IPS-18c (cell line): ENCODE results near the gene PRAMEF18.
"Not testable (repeated sequence)": the region's sequence is repeated elsewhere in the genome, so short reads cannot be mapped to it uniquely, and the experiment has no call there.

ENCODE experiments used
- H3K4me3 ChIP-seq: 2 replicates; pipeline ENCODE4 v1.7.0; 2013; ENCODE audit warnings: low read depth, mild to moderate bottlenecking, low read length, moderate library complexity; ENCODE audit not compliant: insufficient read depth
- H3K9me3 ChIP-seq: one replicate; pipeline ENCODE4 v1.6.1; 2013; ENCODE audit warnings: mild to moderate bottlenecking, low read length, moderate library complexity; ENCODE audit not compliant: control insufficient read depth, insufficient read depth

PRAMEF18 gene, protein sequence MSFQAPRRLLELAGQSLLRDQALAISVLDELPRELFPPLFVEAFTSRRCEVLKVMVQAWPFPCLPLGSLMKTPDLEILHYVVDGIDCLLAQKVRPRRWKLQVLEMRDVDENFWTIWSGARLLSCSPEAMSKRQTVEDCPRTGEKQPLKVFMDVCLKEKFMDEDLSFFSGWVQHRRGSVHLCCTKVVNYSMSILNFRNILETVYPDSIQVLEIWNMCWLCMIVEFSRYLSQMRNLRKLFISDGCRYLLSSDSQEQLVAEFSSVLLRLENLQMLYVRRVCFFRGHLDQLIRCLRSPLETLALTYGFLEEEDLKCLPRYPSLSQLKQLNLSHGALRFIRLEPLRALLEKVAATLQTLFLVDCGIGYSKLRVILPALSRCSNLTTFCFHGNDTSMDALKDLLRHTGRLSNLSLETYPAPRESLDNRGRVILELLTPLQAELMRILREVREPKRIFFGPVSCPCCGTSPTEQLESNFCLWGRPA

DNA sequence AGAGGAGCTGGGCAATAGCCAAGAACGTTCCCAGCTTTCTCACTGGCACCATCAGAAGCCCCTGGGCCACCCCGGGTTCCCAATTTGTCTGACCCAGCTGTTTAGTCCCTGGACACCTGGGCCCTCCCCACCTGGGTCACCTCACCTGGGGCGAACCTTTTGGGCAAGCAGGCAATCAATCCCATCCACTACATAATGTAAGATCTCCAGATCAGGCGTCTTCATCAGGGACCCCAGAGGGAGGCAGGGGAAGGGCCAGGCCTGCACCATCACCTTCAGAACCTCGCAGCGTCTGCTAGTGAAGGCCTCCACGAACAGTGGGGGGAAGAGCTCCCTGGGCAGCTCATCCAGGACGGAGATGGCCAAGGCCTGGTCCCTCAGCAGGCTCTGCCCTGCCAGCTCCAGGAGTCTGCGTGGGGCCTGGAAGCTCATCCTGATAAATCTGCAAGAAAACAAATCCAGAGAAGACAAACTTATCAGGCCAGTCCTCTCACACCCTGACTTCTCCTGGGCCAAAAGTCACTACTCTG is at the start of gene PRAMEF18:
Gene PRAMEF18 (minus strand): TSS at position 480 of the 530 bp plus-strand sequence. CDS start 48 bp downstream, at position 432.
- not testable (repeated sequence) for H3K4me3 ChIP-seq
- peaks cover 16% of the 10 kb centered on the region for H3K9me3 ChIP-seq

DNA sequence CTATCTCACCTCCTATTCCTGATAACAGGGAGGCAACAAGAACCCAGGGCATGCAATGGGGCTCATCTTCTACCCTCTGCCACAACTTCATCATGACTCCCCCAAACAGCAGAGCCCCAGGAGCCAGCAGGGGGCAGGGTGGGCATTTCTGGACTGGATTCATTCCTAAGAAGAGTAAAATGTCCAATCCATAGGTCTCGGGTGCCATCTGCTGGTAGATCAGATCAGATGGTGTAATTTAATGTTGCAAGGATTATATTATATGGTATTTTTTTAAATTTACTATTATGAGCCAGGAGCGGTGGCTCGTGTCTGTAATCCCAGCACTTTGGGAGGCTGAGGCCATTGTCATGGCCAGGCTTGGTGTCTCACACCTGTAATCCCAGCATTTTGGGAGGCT is 39.2 kb upstream of the PRAMEF18 start:
- not testable (repeated sequence) for H3K9me3 ChIP-seq, H3K4me3 ChIP-seq

DNA sequence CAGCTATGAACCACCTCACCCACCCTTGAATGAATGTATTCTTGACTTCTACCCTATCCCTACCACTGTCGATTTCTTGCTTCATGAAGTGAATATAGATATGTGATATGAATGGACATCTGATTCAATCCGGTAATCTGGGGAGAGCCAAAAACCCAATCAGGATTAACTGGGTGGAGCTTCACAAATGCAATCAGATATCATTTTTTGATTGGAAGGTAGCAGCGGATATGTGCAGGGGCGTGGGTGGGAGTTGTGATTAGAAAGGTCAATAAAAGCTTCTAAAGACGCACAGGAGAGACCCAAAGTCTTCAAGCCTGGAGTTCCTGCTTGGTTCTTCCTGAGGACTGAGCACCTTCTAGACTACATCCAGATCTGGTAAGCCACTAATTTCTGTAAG is 27.9 kb upstream of the PRAMEF18 start, which contains the start of gene PRAMEF5:
Gene PRAMEF5 (plus strand): TSS at position 301 of the 400 bp plus-strand sequence. CDS start 5,071 bp downstream, outside the sequence.
- not testable (repeated sequence) for H3K9me3 ChIP-seq, H3K4me3 ChIP-seq

DNA sequence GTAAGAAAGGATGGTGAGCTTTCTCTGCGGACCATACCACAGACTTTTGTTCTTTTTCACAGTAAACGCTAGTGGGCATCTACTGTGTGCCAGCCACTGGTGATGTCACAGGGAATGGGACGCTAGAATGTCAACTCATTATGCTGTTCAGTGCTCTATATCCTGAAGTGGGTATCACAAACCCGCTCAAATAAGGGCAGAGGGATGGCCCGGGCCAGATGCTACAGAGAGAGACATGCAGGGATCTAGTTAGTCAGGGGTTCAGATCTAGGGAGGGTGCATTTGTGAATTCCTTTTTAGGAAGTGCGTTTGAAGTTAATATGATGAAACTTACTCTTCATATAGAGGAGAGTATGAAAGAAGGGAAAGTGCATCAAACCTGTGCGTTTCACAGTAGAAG is 21.2 kb upstream of the PRAMEF18 start:
- not testable (repeated sequence) for H3K4me3 ChIP-seq
- peaks cover 25% of the 10 kb centered on the region for H3K9me3 ChIP-seq

DNA sequence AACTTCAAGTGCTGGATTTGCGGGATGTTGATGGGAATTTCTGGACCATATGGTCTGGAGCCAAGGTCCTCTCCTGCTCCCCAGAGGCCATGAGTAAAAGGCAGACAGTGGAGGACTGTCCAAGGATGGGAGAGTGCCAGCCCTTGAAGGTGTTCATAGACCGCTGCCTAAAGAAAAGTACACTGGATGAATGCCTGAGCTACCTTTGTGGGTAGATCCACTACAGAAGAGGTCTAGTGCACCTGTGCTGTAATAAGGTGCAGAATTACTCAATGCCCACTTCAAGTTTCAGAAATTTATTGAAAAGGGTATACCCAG is 20.6 kb upstream of the PRAMEF18 start:
- peaks cover 28% of the 10 kb centered on the region for H3K9me3 ChIP-seq
- not testable (repeated sequence) for H3K4me3 ChIP-seq

DNA sequence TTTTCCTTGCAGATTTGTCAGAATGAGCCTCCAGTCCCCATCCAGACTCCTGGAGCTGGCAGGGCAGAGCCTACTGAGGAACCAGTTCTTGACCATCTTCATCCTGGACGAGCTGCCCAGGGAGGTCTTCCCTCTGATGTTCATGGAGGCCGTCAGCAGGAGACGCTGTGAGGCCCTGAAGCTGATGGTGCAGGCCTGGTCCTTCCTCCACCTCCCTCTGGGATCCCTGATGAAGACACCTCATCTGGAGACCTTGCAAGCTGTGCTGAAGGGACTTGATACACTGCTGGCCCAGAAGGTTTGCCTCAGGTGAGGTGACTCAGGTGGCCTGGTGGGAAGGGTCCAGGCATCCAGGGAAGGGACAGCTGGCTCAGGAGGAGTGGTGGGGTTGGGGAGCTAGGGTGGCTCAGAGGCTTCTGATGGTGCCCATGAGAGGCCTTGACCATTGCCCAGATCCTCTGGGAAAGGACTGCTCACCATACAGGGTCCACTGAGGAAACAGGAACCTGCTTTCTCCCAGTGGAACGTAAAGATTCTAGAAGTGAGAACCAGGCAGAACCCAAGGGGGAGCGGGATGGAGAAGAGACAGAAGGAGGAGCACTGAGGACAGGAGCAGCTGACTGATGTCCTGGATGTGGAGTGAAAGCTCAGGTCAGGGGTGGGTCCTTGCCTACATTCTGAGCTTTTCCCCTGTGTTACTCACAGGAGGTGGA is 20.0 kb upstream of the PRAMEF18 start:
- H3K9me3 ChIP-seq, result peaks cover 28% of the 10 kb centered on the region
- H3K4me3 ChIP-seq, result not testable (repeated sequence)

DNA sequence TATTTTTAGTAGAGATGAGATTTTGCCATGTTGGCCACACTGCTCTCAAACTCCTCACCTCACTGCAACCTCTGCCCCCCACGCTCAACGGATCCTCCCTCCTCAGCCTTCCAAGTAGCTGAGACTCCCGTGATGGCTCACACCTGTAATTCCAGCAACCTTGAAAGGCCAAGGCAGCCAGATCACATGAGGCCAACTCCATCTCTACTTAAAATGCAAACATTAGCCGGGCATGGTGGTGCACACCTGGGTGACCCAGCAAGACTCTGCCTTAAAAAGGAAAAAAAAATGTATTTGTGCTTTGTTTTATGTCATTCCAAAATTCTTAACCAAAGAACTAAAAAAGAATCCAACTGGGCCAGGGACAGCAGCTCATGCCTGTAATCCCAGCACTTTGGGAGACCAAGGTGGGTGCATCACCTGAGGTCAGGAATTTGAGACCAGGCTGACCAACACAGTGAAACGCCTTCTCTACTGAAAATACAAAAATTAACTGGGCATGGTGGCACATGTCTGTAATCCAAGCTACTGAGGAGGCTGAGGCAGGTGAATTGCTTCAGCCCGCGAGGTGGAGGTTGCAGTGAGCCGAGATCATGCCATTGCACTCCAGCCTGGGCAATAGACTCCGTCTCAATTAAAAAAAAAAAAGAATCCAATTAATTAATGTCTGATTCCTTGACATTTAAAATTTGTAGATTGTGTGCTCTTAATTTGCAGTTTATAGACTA is 17.7 kb upstream of the PRAMEF18 start:
- H3K9me3 ChIP-seq, result peaks cover 36% of the 10 kb centered on the region
- not testable (repeated sequence) for H3K4me3 ChIP-seq

DNA sequence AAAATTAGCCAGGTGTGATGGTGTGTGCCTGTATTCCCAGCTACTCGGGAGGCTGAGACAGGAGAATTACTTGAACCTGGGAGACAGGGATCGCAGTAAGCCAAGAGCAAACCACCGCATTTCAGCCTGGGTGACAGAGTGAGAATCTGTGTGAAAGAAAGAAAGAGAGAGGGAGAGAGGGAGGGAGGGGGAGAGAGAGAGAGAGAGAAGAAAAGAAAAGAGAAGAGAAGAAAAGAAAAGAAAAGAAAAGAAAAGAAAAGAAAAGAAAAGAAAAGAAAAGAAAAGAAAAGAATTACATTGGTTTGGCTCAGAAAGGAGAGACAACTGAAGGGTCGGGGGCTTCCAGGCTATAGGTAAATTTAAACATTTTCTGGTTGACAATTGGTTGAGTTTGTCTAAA is 13.7 kb upstream of the PRAMEF18 start:
- not testable (repeated sequence) for H3K4me3 ChIP-seq
- peaks cover 24% of the 10 kb centered on the region for H3K9me3 ChIP-seq

DNA sequence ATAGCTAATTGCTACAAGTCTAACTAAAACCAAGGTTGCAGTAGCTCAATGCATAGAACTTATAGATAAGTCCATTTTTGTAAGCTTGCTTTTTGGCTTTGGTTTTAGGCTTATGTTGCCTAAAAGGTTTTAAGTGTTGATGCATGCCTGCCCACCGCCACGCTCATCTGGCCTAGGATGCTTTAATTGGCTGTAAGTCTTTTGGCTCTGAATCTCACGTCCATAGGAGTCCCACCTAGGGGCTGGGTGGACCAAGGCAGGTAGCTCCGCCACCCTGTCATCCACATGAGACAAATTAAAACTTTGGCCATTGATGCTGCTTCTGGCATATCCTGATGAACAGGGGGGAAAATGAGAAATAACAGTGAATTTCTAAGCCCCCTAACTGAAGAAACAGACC is 11.6 kb upstream of the PRAMEF18 start:
- H3K4me3 ChIP-seq, result not testable (repeated sequence)
- H3K9me3 ChIP-seq, result peaks cover 25% of the 10 kb centered on the region

DNA sequence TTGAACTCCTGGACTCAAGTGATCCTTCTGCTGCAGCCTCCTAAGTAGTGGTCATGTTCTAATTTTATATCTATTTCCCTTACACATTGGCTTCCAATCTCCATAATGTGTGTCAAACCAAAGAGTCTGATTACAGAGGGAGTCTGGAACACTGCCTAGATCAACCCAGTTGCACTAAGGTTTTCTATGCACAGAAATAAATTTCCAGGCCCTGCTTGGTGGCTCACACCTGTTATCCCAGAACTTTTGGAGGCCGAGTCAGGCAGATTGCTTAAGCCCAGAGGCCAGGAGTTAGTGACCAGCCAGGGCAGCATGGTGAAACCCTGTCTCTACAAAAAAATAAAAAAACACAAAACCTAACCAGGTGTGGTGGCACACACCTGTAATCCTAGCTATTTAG is 8.1 kb upstream of the PRAMEF18 start:
- peaks cover 15% of the 10 kb centered on the region for H3K9me3 ChIP-seq
- not testable (repeated sequence) for H3K4me3 ChIP-seq

DNA sequence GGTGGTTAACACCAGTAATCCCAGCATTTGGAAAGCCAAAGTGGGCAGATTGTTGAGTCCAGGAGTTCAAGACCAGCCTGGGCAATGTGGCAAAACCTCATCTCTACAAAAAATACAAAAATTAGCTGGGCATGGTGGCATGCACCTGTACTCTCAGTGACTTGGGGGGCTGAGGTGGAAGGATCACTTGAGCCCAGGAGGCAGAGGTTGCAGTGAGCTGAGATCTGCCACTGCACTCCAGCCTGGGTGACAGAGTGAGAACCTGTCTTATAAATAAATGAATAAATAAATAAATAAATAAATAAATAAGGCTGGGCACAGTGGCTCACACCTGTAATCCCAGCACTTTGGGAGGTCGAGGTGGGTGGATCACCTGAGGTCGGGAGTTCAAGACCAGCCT is 6.1 kb upstream of the PRAMEF18 start:
- peaks cover 20% of the 10 kb centered on the region for H3K9me3 ChIP-seq
- H3K4me3 ChIP-seq, result not testable (repeated sequence)

DNA sequence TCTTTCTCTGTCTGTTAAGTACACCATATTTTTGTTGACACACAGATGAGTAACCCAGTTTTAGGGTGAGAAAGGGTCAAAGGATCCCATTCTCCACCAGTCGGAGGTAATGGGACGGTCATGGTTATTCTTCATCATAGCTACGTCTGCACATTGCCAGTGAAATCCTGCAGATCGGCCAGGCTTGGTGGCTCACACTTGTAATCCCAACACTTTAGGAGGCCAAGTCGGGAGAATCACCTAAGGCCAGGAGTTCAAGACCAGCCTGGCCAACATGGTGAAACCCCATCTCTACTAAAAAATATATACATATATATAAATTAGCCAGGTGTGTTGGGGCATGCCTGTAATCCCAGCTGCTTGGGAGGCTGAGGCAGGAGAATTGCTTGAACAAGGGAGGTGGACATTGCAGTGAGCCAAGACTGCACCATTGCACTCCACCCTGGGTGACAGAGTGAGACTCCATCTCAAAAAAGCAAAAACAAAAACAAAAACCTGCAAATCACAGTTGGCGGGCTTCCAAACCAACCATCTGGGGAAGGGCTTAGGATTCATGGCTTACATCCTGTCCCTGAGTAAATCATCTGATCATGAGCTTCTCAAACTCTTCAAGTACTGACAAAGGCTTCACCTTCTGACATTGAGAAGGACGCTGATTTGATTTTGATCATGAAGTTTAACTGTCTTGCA is 5.3 kb upstream of the PRAMEF18 start:
- peaks cover 21% of the 10 kb centered on the region for H3K9me3 ChIP-seq
- not testable (repeated sequence) for H3K4me3 ChIP-seq

DNA sequence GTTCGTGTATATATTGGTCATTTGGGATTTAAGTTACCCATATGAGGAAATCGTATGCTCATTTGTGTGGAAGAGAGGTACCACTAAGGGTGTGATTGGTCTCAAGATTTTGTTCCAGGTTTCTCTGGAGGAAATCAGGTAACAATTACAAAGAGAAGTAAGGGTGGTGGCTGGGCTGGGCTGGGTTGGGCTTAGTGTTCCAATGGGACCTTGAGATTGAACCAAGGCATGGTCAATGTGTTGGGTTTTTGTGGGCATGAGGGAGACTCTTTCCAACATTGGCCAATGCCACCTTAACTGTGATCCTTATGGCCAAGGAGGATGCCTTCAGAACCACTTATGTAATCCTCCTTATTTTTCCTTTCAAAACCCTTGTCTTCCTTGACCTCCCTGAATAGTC is 4.6 kb upstream of the PRAMEF18 start:
- not testable (repeated sequence) for H3K4me3 ChIP-seq
- H3K9me3 ChIP-seq, result peaks cover 26% of the 10 kb centered on the region

DNA sequence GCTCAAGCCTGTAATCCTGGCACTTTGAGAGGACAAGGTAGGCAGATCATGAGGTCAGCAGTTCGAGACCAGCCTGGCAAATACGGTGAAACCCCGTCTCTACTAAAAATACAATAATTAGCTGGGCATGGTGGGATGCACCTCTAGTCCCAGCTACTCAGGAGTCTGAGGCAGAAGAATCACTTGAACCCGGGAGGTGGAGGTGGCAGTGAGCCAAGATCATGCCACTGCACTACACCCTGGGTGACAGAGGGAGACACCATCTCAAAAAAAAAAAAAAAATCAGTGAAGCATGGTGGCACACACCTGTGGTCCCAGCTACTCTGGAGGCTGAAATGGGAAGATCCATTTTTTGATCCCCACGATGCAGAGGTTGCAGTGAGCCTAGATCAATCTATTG is 4.1 kb upstream of the PRAMEF18 start:
- H3K9me3 ChIP-seq, result peaks cover 27% of the 10 kb centered on the region
- H3K4me3 ChIP-seq, result not testable (repeated sequence)

DNA sequence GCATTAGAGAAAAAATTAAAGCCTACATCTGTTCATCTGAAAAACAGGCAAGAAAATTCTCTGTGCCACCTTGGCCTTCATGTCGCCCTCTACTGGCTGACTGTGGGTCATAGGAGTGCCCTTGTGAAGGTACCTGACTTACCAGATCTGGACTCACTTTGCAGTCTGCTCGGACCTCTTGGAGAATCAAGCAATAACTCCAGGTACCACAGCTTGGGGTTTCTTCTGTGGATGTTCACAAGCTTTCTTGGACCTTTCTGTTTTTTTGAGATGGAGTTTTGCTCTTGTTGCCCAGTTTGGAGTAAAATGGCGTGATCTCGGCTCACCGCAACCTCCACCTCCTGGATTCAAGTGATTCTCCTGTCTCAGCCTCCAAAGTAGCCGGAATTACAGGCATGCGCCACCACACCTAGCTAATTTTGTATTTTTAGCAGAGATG is 2.4 kb upstream of the PRAMEF18 start:
- no peak overlapping the region for H3K4me3 ChIP-seq
- peaks cover 25% of the 10 kb centered on the region for H3K9me3 ChIP-seq

DNA sequence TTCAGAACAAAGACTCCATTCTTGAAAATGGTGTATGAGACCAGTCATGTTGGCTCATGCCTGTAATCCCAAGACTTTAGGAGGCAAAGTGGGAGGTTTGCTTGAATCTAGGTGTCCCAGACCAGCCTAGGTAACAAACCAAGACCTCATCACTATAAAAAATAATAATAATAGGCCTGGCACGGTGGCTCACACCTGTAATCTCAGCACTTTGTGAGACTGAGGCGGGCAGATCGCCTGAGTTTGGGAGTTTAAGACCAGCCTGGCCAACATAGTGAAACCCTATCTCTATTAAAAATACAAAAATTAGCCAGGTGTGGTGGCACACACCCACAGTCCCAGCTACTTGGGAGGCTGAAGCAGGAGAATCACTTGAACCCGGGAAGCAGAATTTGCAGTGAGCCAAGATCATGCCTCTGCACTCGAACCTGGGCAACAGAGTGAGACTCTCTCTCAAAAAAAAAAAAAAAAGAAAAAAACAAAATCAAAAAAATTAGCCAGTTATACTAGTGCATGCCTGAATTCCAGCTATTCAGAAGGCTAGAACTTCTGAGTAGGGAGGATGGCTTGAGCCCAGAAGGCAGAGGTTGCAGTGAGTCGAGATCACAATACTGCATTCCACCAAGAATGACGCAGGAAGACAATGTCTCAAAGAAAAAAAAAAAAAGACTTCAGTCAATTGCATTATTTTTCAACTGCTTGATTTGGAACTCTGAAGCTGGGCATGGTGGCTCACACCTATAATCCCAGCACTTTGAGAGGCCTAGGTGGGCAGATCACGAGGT is 1.5 kb upstream of the PRAMEF18 start:
- peaks cover 16% of the 10 kb centered on the region for H3K9me3 ChIP-seq
- not testable (repeated sequence) for H3K4me3 ChIP-seq
